K562 (cell line): ENCODE measurements around the gene RIPK4. TPM values are rescaled to one million over a fixed set of nuclear protein-coding genes. Genes with fewer than 3 reads are reported as not detected.

ENCODE experiments used
- ATAC-seq: fragments of 200-7000 bp; cut with Tn5 transposase; 3 replicates; pipeline ENCODE4 v1.9.1; 2020; ENCODE audit warnings: moderate library complexity
- BruUV-seq: library from RNA; stranded (reverse); fragments of 400-500 nt; replicated peaks from 2 replicates; lab custom pipeline; 2021; lab: Mats Ljungman, UMichigan
- CTCF ChIA-PET: fragments of 300-600 bp; formaldehyde crosslinking; extraction: SDS; loops from one replicate; lab custom pipeline; 2021; ENCODE audit warnings: low intra/inter-chr PET ratio; lab: Yijun Ruan, JAX
- POLR2A ChIA-PET: fragments of 300-600, 350-650 bp; sonication (Branson Sonifier 250); formaldehyde crosslinking; extraction: SDS; loops from one replicate; lab custom pipeline; 2021; ENCODE audit warnings: antibody characterized with exemption, inconsistent platforms; lab: Yijun Ruan, JAX
- DNase-seq, 4 experiments: peaks; one replicate each; pipeline versions ENCODE4 v3.0.0 to v3.0.0-alpha.2; 2011 to 2018; ENCODE audit warnings: low spot score in 3 of 4, mixed read lengths in 3 of 4; ENCODE audit errors: extremely low read depth in 1 of 4
- FAIRE-seq: peaks from 2 replicates; lab custom pipeline; 2011; peaks lifted over from hg19 to GRCh38; lab: Jason Lieb, UNC
- H2AFZ ChIP-seq: 2 replicates; pipeline ENCODE4 v1.6.0; 2011; ENCODE audit warnings: low read depth, low read length, control low read depth, inconsistent platforms
- H3K27ac ChIP-seq: fragments of 200-600 bp; 3 replicates; pipeline ENCODE4 v1.8.0; 2011; ENCODE audit warnings: low read depth, mild to moderate bottlenecking, control low read depth, inconsistent platforms, low read length, moderate library complexity, mixed read lengths; ENCODE audit errors: extremely low read depth
- H3K27me3 ChIP-seq, 2 experiments: fragments of 300-600 bp in 1 of 2; 2 replicates in 1 of 2; 3 replicates in 1 of 2; pipeline versions ENCODE4 v1.6.0 to v1.8.0; 2011; ENCODE audit warnings: inconsistent platforms in 2 of 2, low read length in 2 of 2, mild to moderate bottlenecking in 1 of 2, mixed read lengths in 1 of 2, moderate library complexity in 1 of 2; ENCODE audit not compliant: control insufficient read depth in 2 of 2, insufficient read depth in 2 of 2
- H3K36me3 ChIP-seq: fragments of 300-600 bp; 3 replicates; pipeline ENCODE4 v1.8.0; 2011; ENCODE audit warnings: mild to moderate bottlenecking, low read length, inconsistent platforms; ENCODE audit not compliant: control insufficient read depth, insufficient read depth
- H3K4me1 ChIP-seq, 2 experiments: fragments of 200-600 bp in 1 of 2; replicated peaks in 1 of 2; 2 replicates in 1 of 2; 3 replicates in 1 of 2; pipeline versions ENCODE4 v1.5.1 to v1.8.0; 2011; ENCODE audit warnings: inconsistent platforms in 2 of 2, low read length in 2 of 2, mild to moderate bottlenecking in 1 of 2, mixed read lengths in 1 of 2, moderate library complexity in 1 of 2; ENCODE audit not compliant: control insufficient read depth in 2 of 2, insufficient read depth in 2 of 2
- H3K4me2 ChIP-seq: 2 replicates; pipeline ENCODE4 v1.6.1; 2011; ENCODE audit warnings: low read length, control low read depth, inconsistent platforms, mixed read lengths; ENCODE audit not compliant: insufficient read depth
- H3K4me3 ChIP-seq: fragments of 200-600 bp; sonication (generic), shearing (Covaris generic); 2 replicates; pipeline ENCODE4 v1.5.1; 2016; ENCODE audit warnings: control low read depth, inconsistent platforms
- H3K79me2 ChIP-seq: fragments of 200-600 bp; 3 replicates; pipeline ENCODE4 v1.8.0; 2011; ENCODE audit warnings: low read length, inconsistent platforms; ENCODE audit not compliant: control insufficient read depth, insufficient read depth
- H3K9ac ChIP-seq, 2 experiments: 2 replicates each; pipeline versions ENCODE4 v1.6.0 to v1.6.1; 2011; ENCODE audit warnings: low read depth in 2 of 2, low read length in 2 of 2, control low read depth in 1 of 2, inconsistent platforms in 1 of 2, mild to moderate bottlenecking in 1 of 2, mixed read lengths in 1 of 2; ENCODE audit not compliant: insufficient read depth in 1 of 2
- H3K9me1 ChIP-seq: one replicate; pipeline ENCODE4 v1.6.0; 2011; ENCODE audit warnings: inconsistent platforms, mild to moderate bottlenecking, low read length, moderate library complexity; ENCODE audit not compliant: control insufficient read depth, insufficient read depth
- H3K9me3 ChIP-seq: replicated peaks from 2 replicates; pipeline ENCODE4 v1.5.1; 2011; ENCODE audit warnings: low read depth, low read length, inconsistent platforms; ENCODE audit not compliant: control insufficient read depth, insufficient read depth
- H4K20me1 ChIP-seq: replicated peaks from 2 replicates; pipeline ENCODE4 v1.6.1; 2011; ENCODE audit warnings: low read length, inconsistent platforms, mixed read lengths; ENCODE audit not compliant: control insufficient read depth, insufficient read depth
- CBFB ChIP-seq: sonication (generic); formaldehyde crosslinking; IDR thresholded peaks from 2 replicates; pipeline ENCODE4 v1.4.0; 2020; ENCODE audit warnings: mild to moderate bottlenecking, missing genetic modification reagents
- EGR1 ChIP-seq: fragments of 450-650 bp; conservative IDR thresholded peaks from 2 replicates; pipeline ENCODE4 v1.6.1; 2017; ENCODE audit warnings: mild to moderate bottlenecking
- FOXK2 ChIP-seq, 2 experiments: fragments of 450-650 bp; IDR thresholded peaks in 1 of 2; conservative IDR thresholded peaks in 1 of 2; 2 replicates each; pipeline ENCODE4 v1.6.1; 2016; ENCODE audit warnings: low read depth in 2 of 2, mild to moderate bottlenecking in 1 of 2
- HCFC1 ChIP-seq: IDR thresholded peaks from 2 replicates; pipeline ENCODE4 v1.6.1; 2012; ENCODE audit warnings: low read depth, low read length, improper control_type of control experiment
- HLTF ChIP-seq: fragments of 450-650 bp; IDR thresholded peaks from 2 replicates; pipeline ENCODE4 v1.6.1; 2016
- PCBP1 ChIP-seq: fragments of 200-400 bp; formaldehyde crosslinking; IDR thresholded peaks from 2 replicates; pipeline ENCODE4 v1.6.1; 2018; ENCODE audit warnings: mild to moderate bottlenecking, low read depth, low read length; ENCODE audit not compliant: poor library complexity, severe bottlenecking
- POLR2AphosphoS2 ChIP-seq: IDR thresholded peaks from 2 replicates; pipeline ENCODE4 v1.6.1; 2012; ENCODE audit warnings: low read length, improper control_type of control experiment
- PYGO2 ChIP-seq: fragments of 450-650 bp; IDR thresholded peaks from 2 replicates; pipeline ENCODE4 v1.6.1; 2016; ENCODE audit warnings: mild to moderate bottlenecking, missing genetic modification characterization, moderate library complexity, missing compliant biosample characterization
- SMARCA5 ChIP-seq: fragments of 450-650 bp; IDR thresholded peaks from 2 replicates; pipeline ENCODE4 v1.6.1; 2016
- TAF9B ChIP-seq: fragments of 450-650 bp; IDR thresholded peaks from 2 replicates; pipeline ENCODE4 v1.6.1; 2018; ENCODE audit warnings: mild to moderate bottlenecking; ENCODE audit not compliant: partially characterized antibody
- TBP ChIP-seq: optimal IDR thresholded peaks from 2 replicates; pipeline ENCODE3; 2011; ENCODE audit warnings: low read depth, low read length, improper control_type of control experiment
- ZFX ChIP-seq: sonication (generic); formaldehyde crosslinking; IDR thresholded peaks from 2 replicates; pipeline ENCODE4 v1.8.0; 2022; ENCODE audit warnings: mild to moderate bottlenecking, missing genetic modification reagents, moderate library complexity
- ZNF561 ChIP-seq: fragments of 450-650 bp; formaldehyde crosslinking; conservative IDR thresholded peaks from 2 replicates; pipeline ENCODE4 v1.4.0; 2020; ENCODE audit warnings: mild to moderate bottlenecking, moderate library complexity
- WGBS: fragments of 100-300 bp; shearing (Covaris generic); methylation state at CpG from one replicate; pipeline ENCODE4 v1.1.6; 2016; ENCODE audit warnings: low coverage, mixed read lengths; ENCODE audit not compliant: insufficient coverage; ENCODE audit errors: missing lambda C conversion rate; 5-methylcytosine and 5-hydroxymethylcytosine counted together
- in situ Hi-C: fragments of 300-500 bp; cut with MboI; formaldehyde crosslinking; loops from 4 replicates; pipeline ENCODE4 v1.15.0; 2018; ENCODE audit warnings: inconsistent platforms, mixed read lengths
- intact Hi-C: fragments of 100-400 bp; cut with micrococcal nuclease; formaldehyde crosslinking; loops from 2 replicates; pipeline ENCODE4 v1.14.2; 2022
- polyA plus RNA-seq, 8 experiments: library from polyadenylated mRNA; depleted of rRNA in 4 of 8; stranded (reverse) in 5 of 8; unstranded in 3 of 8; fragments of >200 nt; fragmentation: Nextera tagmentation in 2 of 8; fragmentation: Illumina TruSeq in 1 of 8; extraction: Ambion mirVana in 2 of 8; extraction: Trizol in 1 of 8; gene quantifications; 2 replicates each; pipeline versions ENCODE4 v1.2.1 to v1.2.3, GENCODE V29; 2011 to 2014; ENCODE audit warnings: inconsistent platforms in 1 of 8, missing spikeins in 1 of 8
- total RNA-seq, 7 experiments: library from RNA; depleted of rRNA in 6 of 7; stranded (reverse); fragments of >200 nt in 6 of 7; fragmentation: Illumina TruSeq in 2 of 7; extraction: Trizol in 2 of 7; gene quantifications; 2 replicates each; pipeline versions ENCODE4 v1.2.1 to v1.2.3, GENCODE V29; 2011 to 2021; ENCODE audit warnings: low replicate concordance in 1 of 7
- TF ChIP-seq, protein P1 (sequence below), 2 experiments: fragments of 450-650 bp; IDR thresholded peaks; 2 replicates each; pipeline ENCODE4 v1.6.1; 2016
- TF ChIP-seq, protein P2 (sequence below): fragments of 450-650 bp; IDR thresholded peaks from 2 replicates; pipeline ENCODE4 v1.6.1; 2017; ENCODE audit warnings: mild to moderate bottlenecking, moderate library complexity
- TF ChIP-seq, protein P3 (sequence below): fragments of 450-650 bp; IDR thresholded peaks from 2 replicates; pipeline ENCODE4 v1.6.1; 2016; ENCODE audit warnings: antibody characterized with exemption

RIPK4 gene
- total and polyA plus RNA-seq, 9 of the 15 experiments (the other 6 are each of a cell fraction or from before 2014, with no cell fraction given): not detected

GRCh38 chr21:41745026-41745820, 21.6 kb downstream of the RIPK4 start:
- no peak overlapping the region for H3K27ac ChIP-seq
- H3K4me1 ChIP-seq: peaks cover 0 to 10% of the 10 kb centered on the region in 2 experiments; a peak in 1 of 5 replicates
- DNase-seq (no peak), FAIRE-seq (no peak), ATAC-seq (no peak)
- no peaks in the 10 kb centered on the region for H3K79me2 ChIP-seq
- in situ Hi-C loops: no loop called here
- H3K9me3 ChIP-seq: no peaks in the 10 kb centered on the region
- no peak overlapping the region for H3K4me3 ChIP-seq
- no peak overlapping the region for H2AFZ ChIP-seq
- CTCF ChIA-PET: interaction anchor here (1.1 kb wide), 1 partner anchor 135 kb away, joined by 4 read pairs; no protein-coding TSS in a partner anchor
- BruUV-seq: no TSS peak
- H4K20me1 ChIP-seq: peaks cover 32% of the 10 kb centered on the region; the same call in 1 of the 2 replicates
- H3K9ac ChIP-seq: no peak overlapping the region
- intact Hi-C loops: no loop called here
- no peaks in the 10 kb centered on the region for H3K9me1 ChIP-seq
- no peaks in the 10 kb centered on the region for H3K36me3 ChIP-seq
- under 1% methylated on average over 25 of the region's 25 CpGs for WGBS
- POLR2A ChIA-PET: interaction anchor here (1.0 to 1.3 kb wide), 2 partner anchors 17 to 34 kb away, joined by 3 read pairs; no protein-coding TSS in a partner anchor
- H3K4me2 ChIP-seq: no peak overlapping the region
- H3K27me3 ChIP-seq: peaks cover 92 to 97% of the 10 kb centered on the region in 2 experiments
- TF ChIP-seq PYGO2 (tag): no peak
- TF ChIP-seq CBFB (CRISPR knock-in tag): no peak
- TF ChIP-seq ZFX (CRISPR knock-in tag): no peak
- no peak for TF ChIP-seq ZNF561 (CRISPR knock-in tag)
- no peak for TF ChIP-seq EGR1
- no peak for TF ChIP-seq TAF9B
- no peak for TF ChIP-seq FOXK2 (conservative IDR thresholded peaks at IDR 0.05 in 1 of 2, IDR thresholded peaks at IDR 0.05 in 1 of 2; ENCODE audit: low read depth in 2 of 2)
- TF ChIP-seq HCFC1: no peak
- no peak for TF ChIP-seq PCBP1
- TF ChIP-seq, protein P1, sequence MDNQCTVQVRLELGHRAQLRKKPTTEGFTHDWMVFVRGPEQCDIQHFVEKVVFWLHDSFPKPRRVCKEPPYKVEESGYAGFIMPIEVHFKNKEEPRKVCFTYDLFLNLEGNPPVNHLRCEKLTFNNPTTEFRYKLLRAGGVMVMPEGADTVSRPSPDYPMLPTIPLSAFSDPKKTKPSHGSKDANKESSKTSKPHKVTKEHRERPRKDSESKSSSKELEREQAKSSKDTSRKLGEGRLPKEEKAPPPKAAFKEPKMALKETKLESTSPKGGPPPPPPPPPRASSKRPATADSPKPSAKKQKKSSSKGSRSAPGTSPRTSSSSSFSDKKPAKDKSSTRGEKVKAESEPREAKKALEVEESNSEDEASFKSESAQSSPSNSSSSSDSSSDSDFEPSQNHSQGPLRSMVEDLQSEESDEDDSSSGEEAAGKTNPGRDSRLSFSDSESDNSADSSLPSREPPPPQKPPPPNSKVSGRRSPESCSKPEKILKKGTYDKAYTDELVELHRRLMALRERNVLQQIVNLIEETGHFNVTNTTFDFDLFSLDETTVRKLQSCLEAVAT (IDR thresholded peaks at IDR 0.05): no peak
- TF ChIP-seq, protein P2, sequence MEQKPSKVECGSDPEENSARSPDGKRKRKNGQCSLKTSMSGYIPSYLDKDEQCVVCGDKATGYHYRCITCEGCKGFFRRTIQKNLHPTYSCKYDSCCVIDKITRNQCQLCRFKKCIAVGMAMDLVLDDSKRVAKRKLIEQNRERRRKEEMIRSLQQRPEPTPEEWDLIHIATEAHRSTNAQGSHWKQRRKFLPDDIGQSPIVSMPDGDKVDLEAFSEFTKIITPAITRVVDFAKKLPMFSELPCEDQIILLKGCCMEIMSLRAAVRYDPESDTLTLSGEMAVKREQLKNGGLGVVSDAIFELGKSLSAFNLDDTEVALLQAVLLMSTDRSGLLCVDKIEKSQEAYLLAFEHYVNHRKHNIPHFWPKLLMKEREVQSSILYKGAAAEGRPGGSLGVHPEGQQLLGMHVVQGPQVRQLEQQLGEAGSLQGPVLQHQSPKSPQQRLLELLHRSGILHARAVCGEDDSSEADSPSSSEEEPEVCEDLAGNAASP: no peak
- TF ChIP-seq HLTF: no peak
- TF ChIP-seq POLR2AphosphoS2: no peak
- TF ChIP-seq TBP: no peak
- no peak for TF ChIP-seq SMARCA5
- TF ChIP-seq, protein P3, sequence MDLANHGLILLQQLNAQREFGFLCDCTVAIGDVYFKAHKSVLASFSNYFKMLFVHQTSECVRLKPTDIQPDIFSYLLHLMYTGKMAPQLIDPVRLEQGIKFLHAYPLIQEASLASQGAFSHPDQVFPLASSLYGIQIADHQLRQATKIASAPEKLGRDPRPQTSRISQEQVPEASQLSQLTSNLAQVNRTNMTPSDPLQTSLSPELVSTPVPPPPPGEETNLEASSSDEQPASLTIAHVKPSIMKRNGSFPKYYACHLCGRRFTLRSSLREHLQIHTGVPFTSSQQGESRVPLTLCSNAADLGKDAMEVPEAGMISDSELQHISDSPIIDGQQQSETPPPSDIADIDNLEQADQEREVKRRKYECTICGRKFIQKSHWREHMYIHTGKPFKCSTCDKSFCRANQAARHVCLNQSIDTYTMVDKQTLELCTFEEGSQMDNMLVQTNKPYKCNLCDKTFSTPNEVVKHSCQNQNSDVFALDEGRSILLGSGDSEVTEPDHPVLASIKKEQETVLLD: no peak
